H54 (cell line): ENCODE data around the gene PELI2.

Experiments
- DNase-seq: peaks from one replicate; pipeline ENCODE4 v3.0.0; 2011; ENCODE audit warnings: low spot score, mixed read lengths; ENCODE audit not compliant: insufficient read length
- FAIRE-seq: peaks from 3 replicates; lab custom pipeline; 2011; peaks lifted over from hg19 to GRCh38; lab: Jason Lieb, UNC
- POLR2A ChIP-seq: IDR thresholded peaks from 2 replicates; pipeline ENCODE4 v1.6.1; 2011; ENCODE audit warnings: low read depth, mild to moderate bottlenecking, low read length

Gene PELI2, protein sequence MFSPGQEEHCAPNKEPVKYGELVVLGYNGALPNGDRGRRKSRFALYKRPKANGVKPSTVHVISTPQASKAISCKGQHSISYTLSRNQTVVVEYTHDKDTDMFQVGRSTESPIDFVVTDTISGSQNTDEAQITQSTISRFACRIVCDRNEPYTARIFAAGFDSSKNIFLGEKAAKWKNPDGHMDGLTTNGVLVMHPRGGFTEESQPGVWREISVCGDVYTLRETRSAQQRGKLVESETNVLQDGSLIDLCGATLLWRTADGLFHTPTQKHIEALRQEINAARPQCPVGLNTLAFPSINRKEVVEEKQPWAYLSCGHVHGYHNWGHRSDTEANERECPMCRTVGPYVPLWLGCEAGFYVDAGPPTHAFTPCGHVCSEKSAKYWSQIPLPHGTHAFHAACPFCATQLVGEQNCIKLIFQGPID

DNA sequence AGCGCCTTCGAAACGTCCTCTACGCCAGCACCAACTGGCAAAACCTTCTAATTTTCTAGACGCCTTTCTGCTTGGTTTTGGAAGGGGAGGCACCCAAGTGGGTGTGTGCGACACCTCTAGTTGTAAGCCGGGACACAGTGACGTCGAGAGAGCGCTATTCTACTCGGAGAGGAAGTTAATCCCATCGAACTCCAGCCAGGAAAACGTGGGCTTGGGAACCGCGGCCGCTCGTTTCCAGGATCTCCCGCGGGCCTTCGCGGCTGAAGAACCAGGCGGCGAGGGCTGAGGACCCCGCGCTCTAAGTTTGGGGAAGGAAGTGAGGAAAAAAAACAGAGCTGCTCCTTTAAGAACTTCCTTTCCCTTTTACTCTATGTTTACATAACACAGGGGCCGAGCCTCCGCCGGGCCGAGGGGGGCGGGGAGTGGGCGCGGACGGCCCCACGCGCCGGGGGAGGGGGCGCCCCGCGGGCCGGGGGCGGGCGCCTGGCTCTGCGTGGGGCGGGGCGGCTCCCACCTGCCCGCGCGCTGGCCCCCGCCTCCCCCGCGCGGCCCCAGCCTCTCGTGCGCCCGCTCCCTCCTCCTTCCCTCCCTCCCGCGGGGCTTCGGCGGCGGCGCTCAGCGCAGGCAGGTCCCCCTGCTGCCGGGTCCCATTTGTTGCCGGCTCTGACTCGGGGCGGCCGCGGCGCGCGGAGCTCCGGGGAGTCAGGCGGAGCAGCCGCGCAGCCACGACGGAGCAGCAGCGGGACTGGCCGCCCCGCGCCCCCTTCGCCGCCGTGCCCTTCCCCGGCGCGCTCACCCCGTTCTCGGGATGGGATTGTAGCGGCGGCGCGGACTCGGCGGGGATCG, at the start of gene PELI2:
PELI2 (plus strand) TSS at position 647 of the 846 bp plus-strand sequence. CDS start 250 bp downstream, outside the sequence.
- no peak for FAIRE-seq

DNA sequence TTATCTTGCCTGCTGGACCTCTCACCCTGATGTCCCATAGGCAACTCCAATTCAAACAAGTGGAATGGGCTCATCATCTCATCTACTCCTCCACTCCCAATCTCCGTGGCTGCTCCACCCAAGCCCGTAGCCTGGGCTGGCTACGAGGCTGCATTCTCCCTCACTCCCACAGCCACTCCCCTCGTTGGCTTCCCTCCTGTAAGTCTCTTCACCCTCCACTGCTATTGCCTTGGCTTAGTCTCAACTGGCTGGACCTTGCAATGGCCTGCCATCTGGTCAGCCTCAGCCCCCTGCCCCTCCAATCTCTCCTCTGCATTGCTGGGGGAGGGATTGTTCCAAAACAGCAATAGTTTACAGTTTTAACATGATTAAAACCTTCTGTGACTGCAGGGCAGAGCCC, 44.4 kb upstream of the PELI2 start:
- FAIRE-seq = no peak
- no peak for TF ChIP-seq POLR2A

More for the DNA sequence above, at the start of gene PELI2:
- peak; percentile 28 for DNase-seq
- no peak for TF ChIP-seq POLR2A

DNA sequence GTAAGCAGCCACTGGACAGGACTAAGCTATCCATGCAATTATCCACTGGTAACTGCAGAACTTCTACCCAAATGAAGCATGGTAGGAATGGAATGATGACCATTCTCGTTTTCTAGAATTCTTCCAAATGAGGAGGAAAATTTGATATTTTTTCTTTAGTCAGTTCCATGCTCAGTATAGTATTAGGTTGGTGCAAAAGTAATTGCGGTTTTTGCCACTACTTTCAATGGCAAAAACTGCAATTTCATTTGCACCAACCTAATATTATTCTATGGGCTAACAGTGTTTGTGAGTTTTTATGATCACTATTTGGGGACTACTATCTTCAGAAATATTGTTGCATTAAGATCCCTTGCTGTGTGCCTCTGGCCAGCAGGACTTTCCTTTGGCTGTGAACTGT, 42.9 kb upstream of the PELI2 start:
- FAIRE-seq (no peak), DNase-seq (no peak)
- TF ChIP-seq POLR2A = no peak

More for the DNA sequence above, 44.4 kb upstream of the PELI2 start:
- no peak for DNase-seq

DNA sequence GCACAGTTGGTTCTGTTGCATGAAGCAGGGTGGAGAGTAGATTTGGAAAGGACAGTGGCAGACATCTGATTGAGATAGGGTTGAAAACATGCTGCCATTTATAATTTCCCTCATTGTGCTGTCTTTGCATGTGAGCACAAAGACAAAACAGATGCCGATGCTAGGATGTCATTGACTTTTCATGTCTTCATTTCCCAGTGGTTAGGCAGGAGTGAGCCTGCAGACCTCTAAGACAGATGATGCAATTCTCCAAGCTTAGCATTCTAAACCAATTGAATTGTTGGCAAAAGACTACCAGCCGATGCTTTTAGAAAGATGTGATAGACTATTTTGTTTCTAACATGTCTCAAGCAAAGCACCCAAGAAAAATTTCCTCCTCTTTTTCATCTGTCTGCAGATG, 37.1 kb upstream of the PELI2 start:
- no peak for DNase-seq
- no peak for FAIRE-seq
- TF ChIP-seq POLR2A = no peak

DNA sequence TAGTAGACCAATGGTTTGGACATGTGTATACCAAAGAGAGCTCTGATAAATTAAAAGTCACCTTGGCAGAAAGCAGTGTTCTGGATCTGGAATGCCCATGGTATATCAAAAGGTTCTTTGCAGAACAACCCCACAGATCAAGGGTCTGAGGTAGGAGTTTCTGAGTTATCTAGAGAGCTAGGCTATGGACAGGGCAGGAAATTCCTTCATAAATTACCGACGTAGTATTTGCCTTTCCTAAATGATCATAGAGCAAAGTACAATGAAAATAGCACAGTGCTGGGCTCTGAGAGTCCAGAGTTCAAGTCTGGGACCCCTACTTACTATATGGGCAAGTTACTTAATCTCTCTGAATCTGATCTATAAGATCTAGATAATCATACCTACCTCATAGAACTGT, 35.3 kb upstream of the PELI2 start:
- no peak for TF ChIP-seq POLR2A
- DNase-seq (no peak), FAIRE-seq (no peak)

DNA sequence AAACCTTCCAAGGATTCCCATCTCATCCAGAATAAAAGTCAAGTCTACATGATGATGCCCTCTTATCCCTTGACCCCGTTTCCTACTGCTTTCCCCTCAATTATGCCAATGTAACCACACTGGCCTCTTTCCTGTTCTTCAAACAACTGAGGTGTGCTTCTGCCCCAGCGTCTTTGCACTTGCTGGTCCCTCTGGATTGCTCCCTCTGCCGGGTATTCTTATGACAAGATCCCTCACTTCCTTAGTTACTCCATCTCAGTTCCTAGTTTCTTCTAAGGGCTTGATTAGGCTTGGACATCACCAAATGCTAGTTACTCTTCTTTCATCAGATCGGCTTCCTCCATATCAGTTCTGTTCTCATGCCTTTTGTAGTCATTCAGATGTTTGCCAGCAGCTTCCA, 32.7 kb upstream of the PELI2 start:
- no peak for TF ChIP-seq POLR2A
- FAIRE-seq (no peak), DNase-seq (no peak)

DNA sequence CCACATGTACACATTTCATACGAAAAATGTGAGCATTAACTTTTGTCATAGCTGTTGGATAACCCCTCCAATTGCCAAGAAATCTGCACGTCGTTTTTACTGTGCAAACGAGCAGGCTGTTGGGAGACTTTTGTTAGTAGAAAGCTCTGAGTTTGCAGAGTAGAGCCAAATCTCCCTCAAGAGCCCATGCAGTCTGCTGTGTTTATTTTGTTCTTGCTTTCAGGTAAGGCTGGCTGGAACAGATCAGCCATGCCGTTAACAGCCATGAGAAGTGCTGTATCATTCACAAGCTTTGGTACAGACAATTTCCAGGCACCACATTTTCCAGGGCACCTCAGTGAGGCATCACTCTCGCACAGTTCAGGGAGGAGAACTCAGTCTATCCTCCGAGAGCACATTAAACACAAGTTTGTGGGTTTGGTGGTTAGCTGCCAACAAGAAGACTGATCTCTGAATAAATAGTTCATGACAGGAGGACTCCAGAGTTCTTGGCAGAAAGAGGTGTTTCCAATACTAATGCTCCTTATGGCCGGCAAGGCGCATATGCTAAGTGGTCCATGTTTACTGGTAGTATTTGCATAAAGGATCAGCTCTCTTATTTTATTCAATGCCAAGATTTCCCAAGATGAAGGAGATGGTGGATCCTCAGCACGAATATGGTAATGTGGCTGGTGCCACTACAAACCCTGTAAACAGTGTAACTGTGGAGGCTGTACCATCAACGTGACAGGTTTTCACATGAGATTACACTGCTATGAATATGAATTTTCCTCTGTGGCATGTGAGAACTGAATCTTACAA, 30.3 kb upstream of the PELI2 start:
- FAIRE-seq (no peak), DNase-seq (no peak)
- TF ChIP-seq POLR2A = no peak

DNA sequence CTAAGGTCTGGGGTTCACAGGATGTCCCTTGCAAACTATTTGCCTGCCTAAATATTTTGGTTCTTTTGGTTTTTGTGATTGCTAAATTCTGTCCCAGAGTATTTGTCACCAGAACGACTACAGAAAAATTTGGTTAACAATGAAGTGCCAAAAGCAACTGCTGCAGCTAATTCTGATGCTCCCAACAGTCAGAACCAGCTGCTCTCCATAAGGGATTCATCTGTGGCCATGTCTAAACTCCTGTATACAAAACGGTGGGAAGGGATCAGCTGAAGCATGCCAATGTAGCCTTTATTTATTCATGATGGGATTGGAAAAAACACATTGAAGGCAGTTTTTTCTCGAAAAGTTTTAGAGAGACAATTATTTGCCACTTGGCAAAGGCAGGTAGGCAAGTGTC, 29.3 kb upstream of the PELI2 start:
- DNase-seq = no peak
- FAIRE-seq = no peak
- no peak for TF ChIP-seq POLR2A

DNA sequence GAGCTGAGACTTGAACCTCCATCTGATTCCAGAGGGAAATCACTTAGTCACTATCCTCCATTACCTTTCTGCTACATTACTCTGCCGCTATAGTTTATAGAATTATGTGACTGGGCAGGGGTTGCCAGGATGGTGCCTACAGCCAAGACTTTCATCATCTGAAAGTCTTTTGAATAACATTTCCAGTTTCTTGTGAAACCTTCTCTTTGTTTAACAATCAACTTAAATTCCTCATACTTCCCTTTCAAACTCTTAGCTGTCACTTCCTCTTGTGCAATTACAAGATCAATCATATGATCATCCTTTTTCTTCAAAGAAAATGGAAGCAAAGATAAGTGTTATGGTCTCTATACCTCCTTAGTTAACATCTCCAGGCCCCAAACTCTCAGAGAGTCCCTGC, 25.4 kb upstream of the PELI2 start:
- FAIRE-seq = no peak
- no peak for DNase-seq

DNA sequence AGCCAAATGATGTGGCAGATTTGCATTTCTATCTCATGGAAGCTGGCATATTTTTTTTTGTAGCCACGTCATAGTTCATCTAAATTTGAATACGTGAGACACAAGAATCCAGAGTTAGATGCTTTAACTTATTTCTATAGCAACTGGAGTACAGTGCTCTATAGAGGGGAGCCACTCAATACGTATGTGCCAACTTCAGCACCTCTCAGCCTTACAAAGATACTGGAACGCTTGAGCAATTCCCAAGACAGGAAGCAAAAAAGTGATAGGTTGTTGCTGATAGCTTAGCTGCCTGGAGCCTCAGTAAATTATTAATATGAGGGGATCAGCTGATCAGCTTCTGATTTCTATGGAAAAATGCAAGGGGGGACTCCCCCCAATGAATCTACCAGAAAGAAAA, 24.1 kb upstream of the PELI2 start:
- TF ChIP-seq POLR2A = no peak
- FAIRE-seq = no peak
- no peak for DNase-seq

More for the DNA sequence above, 25.4 kb upstream of the PELI2 start:
- TF ChIP-seq POLR2A = no peak

DNA sequence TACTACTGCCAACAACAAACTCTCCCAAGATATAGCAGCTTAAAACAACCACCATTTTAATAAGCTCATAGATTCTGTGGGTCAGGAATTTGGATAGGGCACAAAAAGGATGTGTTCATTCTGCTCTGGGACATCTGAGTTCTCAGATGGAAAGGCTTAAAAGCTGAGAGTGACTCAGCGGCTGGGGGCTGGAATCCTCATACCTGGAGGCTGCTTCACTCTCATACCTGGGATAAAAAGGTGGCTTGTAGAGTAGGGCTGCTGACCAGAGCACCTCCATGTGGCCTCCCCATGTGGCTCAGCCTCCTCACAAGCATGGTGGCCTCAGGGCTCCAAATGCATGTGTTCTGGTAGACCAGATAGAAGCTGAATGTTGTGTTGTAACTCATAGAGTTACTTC, 20.2 kb upstream of the PELI2 start:
- DNase-seq = no peak
- TF ChIP-seq POLR2A = no peak
- FAIRE-seq = no peak

DNA sequence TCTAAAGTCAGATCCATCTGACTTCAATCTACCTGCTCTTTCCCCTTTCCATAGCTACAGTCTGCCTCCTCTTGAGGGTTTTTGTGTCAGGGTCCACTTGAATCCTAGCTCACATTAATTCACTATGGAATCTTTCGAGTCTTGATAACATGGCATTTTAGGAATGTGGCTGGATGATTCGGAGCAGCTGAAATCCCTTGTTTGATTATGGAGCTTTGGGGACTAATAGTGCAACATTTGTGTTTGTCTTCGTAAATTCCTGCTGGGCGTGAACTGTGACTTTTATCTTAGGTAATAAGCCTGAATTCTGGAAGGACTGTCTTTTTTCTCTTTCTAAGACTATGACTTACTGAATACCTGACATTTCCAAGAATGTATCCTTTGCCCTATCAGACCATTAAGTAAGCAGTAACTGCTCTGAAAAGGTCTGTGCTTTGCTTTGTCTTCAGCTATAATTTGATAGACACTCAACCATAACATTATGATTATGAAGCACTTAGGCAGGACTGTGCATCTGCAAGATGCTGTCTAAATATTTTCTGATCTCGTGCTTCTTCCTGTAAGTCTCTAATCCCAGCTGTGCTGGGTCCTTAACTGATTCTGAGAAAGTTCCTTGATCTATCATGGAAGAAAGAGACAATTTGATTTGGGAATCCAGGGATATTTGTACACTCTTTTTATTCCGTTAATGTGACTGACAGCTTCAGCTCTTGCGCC, 19.0 kb upstream of the PELI2 start:
- FAIRE-seq (no peak), DNase-seq (no peak)
- TF ChIP-seq POLR2A = no peak

DNA sequence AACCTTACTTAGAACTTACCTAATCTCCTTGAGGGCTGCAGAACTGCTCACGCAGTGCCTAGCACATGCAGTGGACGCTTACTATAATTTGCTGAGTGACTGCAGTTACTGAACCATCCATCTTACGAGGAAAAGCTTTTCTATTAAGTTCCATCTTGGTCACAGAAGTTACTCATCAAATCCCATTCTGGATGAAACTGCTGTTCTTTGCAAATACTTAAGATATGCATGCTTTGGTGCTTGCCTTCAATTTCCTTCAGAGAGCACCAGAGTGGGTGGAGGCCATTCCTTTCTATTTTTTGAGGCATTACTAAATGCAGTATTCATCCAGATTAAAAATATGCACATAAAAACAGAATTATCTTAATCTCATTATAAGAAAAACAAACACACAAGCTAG, 17.7 kb upstream of the PELI2 start:
- DNase-seq = no peak
- no peak for TF ChIP-seq POLR2A
- FAIRE-seq = no peak
